ENCODE results near the gene NCOA1. TPM values are rescaled to one million over a fixed set of nuclear protein-coding genes. Genes with fewer than 3 reads are reported as not detected.
"Not testable (repeated sequence)": the region's sequence is repeated elsewhere in the genome, so short reads cannot be mapped to it uniquely, and the experiment has no call there.

Gene NCOA1
- polyA plus RNA-seq, 4 donors = 13.8 to 48.5 (median 20.4) TPM

- Histone ChIP-seq H3K27me3 (ENCODE audit: control insufficient read depth in 3 of 3, insufficient read depth in 3 of 3, low read length in 3 of 3) (no peaks in the 10 kb centered on the region), H3K27ac (ENCODE audit: low read depth in 1 of 3, low read length in 2 of 3) (no peak overlapping the region), H3K4me1 (ENCODE audit: control insufficient read depth in 3 of 3, insufficient read depth in 2 of 3, low read depth in 1 of 3, low read length in 2 of 3) (no peaks in the 10 kb centered on the region), H3K9me3 (ENCODE audit: control insufficient read depth in 2 of 2, insufficient read depth in 1 of 2, low read depth in 1 of 2, low read length in 1 of 2) (no peaks in the 10 kb centered on the region), H3K36me3 (ENCODE audit: control insufficient read depth in 3 of 3, insufficient read depth in 2 of 3, low read depth in 1 of 3, low read length in 3 of 3) (peaks cover 0 to 21% (median 0%) of the 10 kb centered on the region in 3 donors), H3K4me3 (ENCODE audit: low read depth in 1 of 3, low read length in 3 of 3) (no peak overlapping the region)
- DNase-seq = no peak
- 94 to 99% (median 97%) methylated on average over 1 of the region's 1 CpG for WGBS, 3 donors
- no peak for FAIRE-seq
Observed at GRCh38 chr2:24667542-24667941, 176.5 kb downstream of the NCOA1 start.

- Histone ChIP-seq H3K4me3 (ENCODE audit: low read depth in 1 of 3, low read length in 3 of 3) (no peak overlapping the region), H3K27me3 (ENCODE audit: control insufficient read depth in 3 of 3, insufficient read depth in 3 of 3, low read length in 3 of 3) (no peaks in the 10 kb centered on the region), H3K4me1 (ENCODE audit: control insufficient read depth in 3 of 3, insufficient read depth in 2 of 3, low read depth in 1 of 3, low read length in 2 of 3) (no peaks in the 10 kb centered on the region), H3K9me3 (ENCODE audit: control insufficient read depth in 2 of 2, insufficient read depth in 1 of 2, low read depth in 1 of 2, low read length in 1 of 2) (no peaks in the 10 kb centered on the region), H3K36me3 (ENCODE audit: control insufficient read depth in 3 of 3, insufficient read depth in 2 of 3, low read depth in 1 of 3, low read length in 3 of 3) (peaks cover 0 to 17% (median 2%) of the 10 kb centered on the region in 3 donors), H3K27ac (ENCODE audit: low read depth in 1 of 3, low read length in 2 of 3) (no peak overlapping the region)
- 100% methylated on average over 1 of the region's 1 CpG for WGBS, 3 donors
- FAIRE-seq (no peak), DNase-seq (no peak)
Observed at GRCh38 chr2:24671230-24671629, 180.2 kb downstream of the NCOA1 start.

GRCh38 chr2:24672589-24672988 is 181.5 kb downstream of the NCOA1 start:
- WGBS, 3 donors = 71 to 79% (median 75%) methylated on average over 3 of the region's 3 CpGs
- DNase-seq = no peak
- no peak for FAIRE-seq
- Histone ChIP-seq H3K9me3 (ENCODE audit: control insufficient read depth in 2 of 2, insufficient read depth in 1 of 2, low read depth in 1 of 2, low read length in 1 of 2) (no peaks in the 10 kb centered on the region), H3K36me3 (ENCODE audit: control insufficient read depth in 3 of 3, insufficient read depth in 2 of 3, low read depth in 1 of 3, low read length in 3 of 3) (peaks cover 0 to 19% (median 4%) of the 10 kb centered on the region in 3 donors), H3K27ac (ENCODE audit: low read depth in 1 of 3, low read length in 2 of 3) (no peak overlapping the region), H3K27me3 (ENCODE audit: control insufficient read depth in 3 of 3, insufficient read depth in 3 of 3, low read length in 3 of 3) (no peaks in the 10 kb centered on the region), H3K4me1 (ENCODE audit: control insufficient read depth in 3 of 3, insufficient read depth in 2 of 3, low read depth in 1 of 3, low read length in 2 of 3) (no peaks in the 10 kb centered on the region), H3K4me3 (ENCODE audit: low read depth in 1 of 3, low read length in 3 of 3) (no peak overlapping the region)

GRCh38 chr2:24675338-24675737 is 184.3 kb downstream of the NCOA1 start:
- DNase-seq = no peak
- no peaks in the 10 kb centered on the region for H3K4me1 ChIP-seq (ENCODE audit: control insufficient read depth in 3 of 3, insufficient read depth in 2 of 3, low read depth in 1 of 3, low read length in 2 of 3)
- H3K27ac ChIP-seq (ENCODE audit: low read depth in 1 of 3, low read length in 2 of 3) = no peak overlapping the region
- WGBS, 3 donors = 71 to 84% (median 81%) methylated on average over 7 of the region's 7 CpGs
- H3K27me3 ChIP-seq (ENCODE audit: control insufficient read depth in 3 of 3, insufficient read depth in 3 of 3, low read length in 3 of 3) = no peaks in the 10 kb centered on the region
- H3K4me3 ChIP-seq (ENCODE audit: low read depth in 1 of 3, low read length in 3 of 3) = no peak overlapping the region
- H3K9me3 ChIP-seq (ENCODE audit: control insufficient read depth in 2 of 2, insufficient read depth in 1 of 2, low read depth in 1 of 2, low read length in 1 of 2) = no peaks in the 10 kb centered on the region
- H3K36me3 ChIP-seq (ENCODE audit: control insufficient read depth in 3 of 3, insufficient read depth in 2 of 3, low read depth in 1 of 3, low read length in 3 of 3) = peaks cover 2 to 19% (median 6%) of the 10 kb centered on the region in 3 donors
- FAIRE-seq = no peak

GRCh38 chr2:24676493-24676892 is 185.4 kb downstream of the NCOA1 start:
- no peak overlapping the region for H3K27ac ChIP-seq (ENCODE audit: low read depth in 1 of 3, low read length in 2 of 3)
- no peaks in the 10 kb centered on the region for H3K9me3 ChIP-seq (ENCODE audit: control insufficient read depth in 2 of 2, insufficient read depth in 1 of 2, low read depth in 1 of 2, low read length in 1 of 2)
- H3K36me3 ChIP-seq (ENCODE audit: control insufficient read depth in 3 of 3, insufficient read depth in 2 of 3, low read depth in 1 of 3, low read length in 3 of 3) = peaks cover 3 to 19% (median 7%) of the 10 kb centered on the region in 3 donors
- WGBS, 3 donors = 96 to 98% (median 98%) methylated on average over 4 of the region's 4 CpGs
- no peaks in the 10 kb centered on the region for H3K27me3 ChIP-seq (ENCODE audit: control insufficient read depth in 3 of 3, insufficient read depth in 3 of 3, low read length in 3 of 3)
- DNase-seq = no peak
- FAIRE-seq = no peak
- no peaks in the 10 kb centered on the region for H3K4me1 ChIP-seq (ENCODE audit: control insufficient read depth in 3 of 3, insufficient read depth in 2 of 3, low read depth in 1 of 3, low read length in 2 of 3)
- no peak overlapping the region for H3K4me3 ChIP-seq (ENCODE audit: low read depth in 1 of 3, low read length in 3 of 3)

GRCh38 chr2:24678066-24678465 is 187.0 kb downstream of the NCOA1 start:
- not testable (repeated sequence) for H3K4me3 ChIP-seq (ENCODE audit: low read depth in 1 of 3, low read length in 3 of 3); H3K27ac ChIP-seq (ENCODE audit: low read depth in 1 of 3, low read length in 2 of 3); FAIRE-seq; H3K27me3 ChIP-seq (ENCODE audit: control insufficient read depth in 3 of 3, insufficient read depth in 3 of 3, low read length in 3 of 3); H3K9me3 ChIP-seq (ENCODE audit: control insufficient read depth in 2 of 2, insufficient read depth in 1 of 2, low read depth in 1 of 2, low read length in 1 of 2); H3K4me1 ChIP-seq (ENCODE audit: control insufficient read depth in 3 of 3, insufficient read depth in 2 of 3, low read depth in 1 of 3, low read length in 2 of 3); DNase-seq
- peaks cover 3 to 18% (median 7%) of the 10 kb centered on the region in 3 donors for H3K36me3 ChIP-seq (ENCODE audit: control insufficient read depth in 3 of 3, insufficient read depth in 2 of 3, low read depth in 1 of 3, low read length in 3 of 3)

- H3K36me3 ChIP-seq (ENCODE audit: control insufficient read depth in 3 of 3, insufficient read depth in 2 of 3, low read depth in 1 of 3, low read length in 3 of 3) = peaks cover 3 to 20% (median 7%) of the 10 kb centered on the region in 3 donors
- FAIRE-seq (no peak), DNase-seq (no peak)
- H3K4me3 ChIP-seq (ENCODE audit: low read depth in 1 of 3, low read length in 3 of 3) = no peak overlapping the region
- no peaks in the 10 kb centered on the region for H3K4me1 ChIP-seq (ENCODE audit: control insufficient read depth in 3 of 3, insufficient read depth in 2 of 3, low read depth in 1 of 3, low read length in 2 of 3)
- H3K9me3 ChIP-seq (ENCODE audit: control insufficient read depth in 2 of 2, insufficient read depth in 1 of 2, low read depth in 1 of 2, low read length in 1 of 2) = no peaks in the 10 kb centered on the region
- H3K27me3 ChIP-seq (ENCODE audit: control insufficient read depth in 3 of 3, insufficient read depth in 3 of 3, low read length in 3 of 3) = no peaks in the 10 kb centered on the region
- H3K27ac ChIP-seq (ENCODE audit: low read depth in 1 of 3, low read length in 2 of 3) = no peak overlapping the region
- 93 to 97% (median 96%) methylated on average over 5 of the region's 5 CpGs for WGBS, 3 donors
Observed at GRCh38 chr2:24680196-24680595, 189.1 kb downstream of the NCOA1 start.

GRCh38 chr2:24682304-24682703 is 191.2 kb downstream of the NCOA1 start:
- no peak for DNase-seq
- 61 to 74% (median 64%) methylated on average over 7 of the region's 7 CpGs for WGBS, 3 donors
- H3K27ac ChIP-seq (ENCODE audit: low read depth in 1 of 3, low read length in 2 of 3) = no peak overlapping the region
- no peaks in the 10 kb centered on the region for H3K27me3 ChIP-seq (ENCODE audit: control insufficient read depth in 3 of 3, insufficient read depth in 3 of 3, low read length in 3 of 3)
- no peak overlapping the region for H3K4me3 ChIP-seq (ENCODE audit: low read depth in 1 of 3, low read length in 3 of 3)
- peaks cover 3 to 15% (median 6%) of the 10 kb centered on the region in 3 donors for H3K36me3 ChIP-seq (ENCODE audit: control insufficient read depth in 3 of 3, insufficient read depth in 2 of 3, low read depth in 1 of 3, low read length in 3 of 3)
- no peaks in the 10 kb centered on the region for H3K9me3 ChIP-seq (ENCODE audit: control insufficient read depth in 2 of 2, insufficient read depth in 1 of 2, low read depth in 1 of 2, low read length in 1 of 2)
- no peak for FAIRE-seq
- H3K4me1 ChIP-seq (ENCODE audit: control insufficient read depth in 3 of 3, insufficient read depth in 2 of 3, low read depth in 1 of 3, low read length in 2 of 3) = no peaks in the 10 kb centered on the region

GRCh38 chr2:24683408-24683807 is 192.4 kb downstream of the NCOA1 start:
- Histone ChIP-seq H3K36me3 (ENCODE audit: control insufficient read depth in 3 of 3, insufficient read depth in 2 of 3, low read depth in 1 of 3, low read length in 3 of 3) (peaks cover 3 to 13% (median 6%) of the 10 kb centered on the region in 3 donors), H3K27ac (ENCODE audit: low read depth in 1 of 3, low read length in 2 of 3) (no peak overlapping the region), H3K27me3 (ENCODE audit: control insufficient read depth in 3 of 3, insufficient read depth in 3 of 3, low read length in 3 of 3) (no peaks in the 10 kb centered on the region), H3K4me3 (ENCODE audit: low read depth in 1 of 3, low read length in 3 of 3) (no peak overlapping the region), H3K4me1 (ENCODE audit: control insufficient read depth in 3 of 3, insufficient read depth in 2 of 3, low read depth in 1 of 3, low read length in 2 of 3) (no peaks in the 10 kb centered on the region), H3K9me3 (ENCODE audit: control insufficient read depth in 2 of 2, insufficient read depth in 1 of 2, low read depth in 1 of 2, low read length in 1 of 2) (no peaks in the 10 kb centered on the region)
- FAIRE-seq (no peak), DNase-seq (no peak)
- 85 to 100% (median 86%) methylated on average over 1 of the region's 1 CpG for WGBS, 3 donors

Data from small intestine (tissue), 7 donors.